HG03066 (cell line): ENCODE data around the gene PTPRCAP.

Experiments
- ATAC-seq: cut with Tn5 transposase; IDR thresholded peaks from one replicate; pipeline ENCODE4 v1.9.1; 2021; ENCODE audit warnings: low read depth; ENCODE audit not compliant: unreplicated experiment

PTPRCAP gene

GRCh38 chr11:67398661-67399563 lies 38.6 kb downstream of the PTPRCAP start:
- ATAC-seq: no peak

- ATAC-seq: no peak
Measured at GRCh38 chr11:67397986-67398660, 39.4 kb downstream of the PTPRCAP start.

GRCh38 chr11:67397536-67397935 lies 39.9 kb downstream of the PTPRCAP start:
- ATAC-seq: no peak

GRCh38 chr11:67396587-67397389 lies 40.7 kb downstream of the PTPRCAP start:
- no peak for ATAC-seq

DNA sequence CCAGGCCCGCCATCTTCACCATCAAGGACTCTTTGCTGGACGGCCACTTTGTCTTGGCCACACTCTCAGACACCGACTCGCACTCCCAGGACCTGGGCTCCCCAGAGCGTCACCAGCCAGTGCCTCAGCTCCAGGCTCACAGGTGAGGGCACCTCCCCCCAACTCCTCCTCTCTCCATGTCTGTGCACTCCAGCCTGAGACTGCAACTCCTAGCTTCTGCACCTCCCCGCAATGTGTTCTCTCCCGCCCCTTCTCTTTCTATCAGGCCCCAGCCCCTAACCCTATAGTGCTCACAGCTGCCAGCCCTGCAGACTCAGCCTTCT lies 41.3 kb downstream of the PTPRCAP start:
- ATAC-seq: no peak

GRCh38 chr11:67395555-67396258 lies 41.8 kb downstream of the PTPRCAP start:
- ATAC-seq: no peak

- ATAC-seq: no peak
Measured at GRCh38 chr11:67393990-67394389, 43.5 kb downstream of the PTPRCAP start.

DNA sequence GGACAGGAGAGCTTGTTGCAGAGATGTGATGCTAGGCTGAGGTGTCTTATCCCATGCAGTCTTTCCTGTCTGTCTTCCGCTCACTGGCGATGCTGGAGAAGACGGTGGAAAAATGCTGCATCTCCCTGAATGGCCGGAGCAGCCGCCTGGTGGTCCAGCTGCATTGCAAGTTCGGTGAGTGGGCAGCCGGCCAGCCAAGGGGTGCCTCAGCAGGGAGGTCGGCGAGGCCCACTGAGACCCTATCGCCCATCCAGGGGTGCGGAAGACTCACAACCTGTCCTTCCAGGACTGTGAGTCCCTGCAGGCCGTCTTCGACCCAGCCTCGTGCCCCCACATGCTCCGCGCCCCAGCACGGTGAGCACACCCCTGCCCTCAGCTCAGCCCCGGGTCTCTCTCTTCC lies 44.0 kb downstream of the PTPRCAP start:
- ATAC-seq: no peak

GRCh38 chr11:67392183-67392715 lies 45.2 kb downstream of the PTPRCAP start:
- no peak for ATAC-seq

DNA sequence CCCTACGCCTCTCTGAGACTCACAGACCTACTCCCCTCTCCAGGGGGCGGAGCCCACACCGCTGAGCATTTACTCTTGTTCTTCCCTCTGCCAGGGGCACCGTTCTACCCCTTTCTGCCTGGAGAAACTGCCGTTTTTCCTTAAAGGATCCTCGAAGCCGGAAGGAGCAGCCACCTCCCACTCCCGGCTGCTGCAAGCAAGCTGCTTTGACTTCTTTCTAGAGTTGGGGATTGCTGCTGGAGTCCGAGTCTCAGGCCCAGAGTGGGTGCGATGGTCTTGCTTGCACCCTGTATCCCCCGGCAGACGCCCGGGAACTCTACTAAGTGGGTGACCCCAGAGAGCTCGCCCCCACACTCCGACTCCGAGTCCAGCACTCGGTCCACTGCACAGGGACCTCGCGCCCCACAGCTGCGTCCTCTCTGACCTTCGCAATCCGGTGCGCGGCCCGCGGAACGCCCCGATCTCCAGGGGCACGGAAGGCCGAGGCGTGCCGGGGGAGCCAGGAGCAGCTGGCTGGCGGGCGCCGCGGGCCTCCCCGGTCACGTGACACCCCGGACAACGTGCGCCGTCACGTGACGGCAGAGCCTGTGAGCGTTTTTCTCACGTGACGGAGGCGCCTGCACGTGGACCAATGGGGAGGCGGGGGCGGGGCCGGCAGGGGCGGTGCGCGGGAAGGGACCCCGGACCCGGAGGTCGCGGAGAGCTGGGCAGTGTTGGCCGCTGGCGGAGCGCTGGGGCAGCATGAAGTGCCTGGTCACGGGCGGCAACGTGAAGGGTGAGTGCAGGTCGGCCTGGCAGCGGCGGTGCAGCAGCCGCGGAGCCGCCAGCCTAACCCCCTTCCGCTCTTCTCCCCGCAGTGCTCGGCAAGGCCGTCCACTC lies 45.9 kb downstream of the PTPRCAP start, which contains the start of gene RAD9A:
Gene RAD9A, plus strand, starts transcription at position 683 of the 879 bp plus-strand sequence. Its CDS starts 59 bp downstream, at position 742.
- ATAC-seq: peak; percentile 59

DNA sequence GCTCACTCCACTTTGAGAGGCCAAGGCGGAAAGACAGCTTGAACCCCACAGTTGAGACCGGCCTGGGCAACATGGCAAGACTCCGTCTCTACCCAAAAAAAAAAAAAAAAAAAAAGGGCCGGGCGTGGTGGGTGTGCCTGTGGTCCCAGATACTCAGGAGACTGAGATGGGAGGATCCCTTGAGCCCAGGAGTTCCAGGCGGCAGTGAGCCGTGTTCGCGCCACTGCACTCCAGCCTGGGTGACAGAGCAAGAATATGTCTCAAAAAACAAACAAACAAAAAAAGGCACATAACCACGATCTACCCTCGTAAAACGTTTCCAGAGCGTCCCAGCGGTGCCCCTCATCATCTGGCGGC lies 46.6 kb downstream of the PTPRCAP start:
- ATAC-seq: no peak

DNA sequence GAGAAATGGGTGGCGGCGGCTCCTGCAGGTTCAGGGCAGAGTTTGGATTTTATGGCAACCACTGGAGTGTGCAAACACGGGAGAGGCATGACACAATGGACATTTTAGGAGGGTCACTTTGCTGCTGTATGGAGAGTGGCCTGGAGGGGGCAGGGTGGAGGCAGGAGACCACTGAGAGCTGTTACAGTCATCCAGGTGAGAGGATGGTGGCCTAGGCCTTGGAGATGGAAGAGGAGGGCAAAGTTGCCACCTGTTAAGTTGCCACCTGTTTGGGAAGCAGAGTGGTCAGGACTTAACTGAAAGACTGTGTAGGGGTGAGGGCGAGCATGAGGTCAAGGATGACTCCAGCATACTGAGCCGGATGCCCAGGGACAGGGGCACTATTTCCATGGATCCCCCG lies 48.0 kb downstream of the PTPRCAP start:
- no peak for ATAC-seq

DNA sequence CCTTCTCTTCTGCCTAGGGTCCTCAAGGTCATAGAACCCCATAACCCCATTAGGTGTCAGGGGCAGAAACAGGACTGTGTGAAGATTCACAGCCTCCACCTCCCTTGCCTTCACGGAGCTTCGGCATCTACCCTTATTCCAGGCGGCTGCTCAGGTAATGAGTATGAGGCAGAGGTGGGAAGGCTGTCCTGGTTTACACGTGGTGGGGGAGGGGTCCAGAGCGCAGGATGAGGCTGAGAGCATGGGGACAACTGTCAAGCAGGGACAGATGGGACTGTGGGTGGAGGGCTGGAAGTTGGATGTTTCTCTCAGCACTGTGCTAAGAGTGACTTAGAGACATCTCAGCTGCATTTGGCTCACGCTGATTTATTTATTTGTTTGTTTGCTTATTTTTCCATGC lies 50.0 kb downstream of the PTPRCAP start:
- no peak for ATAC-seq

DNA sequence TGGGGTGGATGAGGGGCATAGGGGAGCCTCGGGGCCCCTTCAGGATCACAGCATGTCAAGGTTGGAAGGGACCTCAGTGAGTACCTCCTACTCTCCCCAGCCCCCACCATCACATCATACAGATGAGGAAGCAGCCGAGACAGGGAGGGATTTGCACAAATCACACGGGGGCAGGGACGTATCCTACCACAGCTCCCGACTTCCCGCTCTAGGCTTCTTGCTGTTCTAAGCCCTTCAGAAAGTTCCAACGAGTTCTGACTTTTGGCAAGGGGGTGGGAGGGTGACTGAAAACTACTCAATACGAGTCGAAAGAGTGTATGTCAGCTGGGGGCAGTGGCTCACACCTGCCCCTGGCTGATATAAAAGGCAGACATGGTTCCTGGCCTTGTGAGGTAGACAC lies 50.4 kb downstream of the PTPRCAP start:
- no peak for ATAC-seq
